Measurements from ENCODE around the gene SH3RF1. TPM values are rescaled to one million over a fixed set of nuclear protein-coding genes. Genes with fewer than 3 reads are reported as not detected.

Gene SH3RF1
- total RNA-seq, 1 experiment from 2014 or later: 11.5 TPM

DNA sequence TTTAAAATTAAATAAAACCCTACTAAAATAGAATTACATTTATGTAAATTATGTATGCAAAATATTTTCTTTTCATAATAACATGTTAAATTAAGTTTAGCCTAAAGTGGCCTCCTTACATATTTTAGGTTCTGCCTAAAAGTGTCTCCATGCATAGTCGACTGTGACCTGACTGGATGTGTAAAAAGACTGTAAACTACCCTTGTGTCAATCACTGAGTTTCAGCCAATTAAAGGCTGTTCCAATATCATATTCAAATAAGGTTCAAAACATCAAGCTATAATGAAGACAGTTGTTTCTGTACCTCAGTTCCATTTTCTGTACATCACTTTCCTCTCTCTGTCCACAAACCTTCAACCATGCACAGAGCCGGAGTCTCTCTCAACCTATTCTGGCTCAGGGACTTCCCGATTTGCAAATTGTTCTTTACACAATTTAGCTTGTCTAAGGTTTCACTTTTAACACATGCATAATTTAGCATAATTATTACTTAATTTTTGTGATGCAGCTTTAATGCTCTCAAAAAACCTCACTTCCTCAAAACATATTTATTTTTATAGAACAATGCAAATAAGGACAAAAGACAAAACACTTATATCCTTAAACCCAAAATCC, 60.1 kb downstream of the SH3RF1 start:
- TF ChIP-seq, protein P1, sequence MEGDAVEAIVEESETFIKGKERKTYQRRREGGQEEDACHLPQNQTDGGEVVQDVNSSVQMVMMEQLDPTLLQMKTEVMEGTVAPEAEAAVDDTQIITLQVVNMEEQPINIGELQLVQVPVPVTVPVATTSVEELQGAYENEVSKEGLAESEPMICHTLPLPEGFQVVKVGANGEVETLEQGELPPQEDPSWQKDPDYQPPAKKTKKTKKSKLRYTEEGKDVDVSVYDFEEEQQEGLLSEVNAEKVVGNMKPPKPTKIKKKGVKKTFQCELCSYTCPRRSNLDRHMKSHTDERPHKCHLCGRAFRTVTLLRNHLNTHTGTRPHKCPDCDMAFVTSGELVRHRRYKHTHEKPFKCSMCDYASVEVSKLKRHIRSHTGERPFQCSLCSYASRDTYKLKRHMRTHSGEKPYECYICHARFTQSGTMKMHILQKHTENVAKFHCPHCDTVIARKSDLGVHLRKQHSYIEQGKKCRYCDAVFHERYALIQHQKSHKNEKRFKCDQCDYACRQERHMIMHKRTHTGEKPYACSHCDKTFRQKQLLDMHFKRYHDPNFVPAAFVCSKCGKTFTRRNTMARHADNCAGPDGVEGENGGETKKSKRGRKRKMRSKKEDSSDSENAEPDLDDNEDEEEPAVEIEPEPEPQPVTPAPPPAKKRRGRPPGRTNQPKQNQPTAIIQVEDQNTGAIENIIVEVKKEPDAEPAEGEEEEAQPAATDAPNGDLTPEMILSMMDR (IDR thresholded peaks at IDR 0.05): no peak
- no peak for TF ChIP-seq POLR2AphosphoS5 (IDR thresholded peaks at IDR 0.05; ENCODE audit: low read depth, low read length)
- TF ChIP-seq, protein P2, sequence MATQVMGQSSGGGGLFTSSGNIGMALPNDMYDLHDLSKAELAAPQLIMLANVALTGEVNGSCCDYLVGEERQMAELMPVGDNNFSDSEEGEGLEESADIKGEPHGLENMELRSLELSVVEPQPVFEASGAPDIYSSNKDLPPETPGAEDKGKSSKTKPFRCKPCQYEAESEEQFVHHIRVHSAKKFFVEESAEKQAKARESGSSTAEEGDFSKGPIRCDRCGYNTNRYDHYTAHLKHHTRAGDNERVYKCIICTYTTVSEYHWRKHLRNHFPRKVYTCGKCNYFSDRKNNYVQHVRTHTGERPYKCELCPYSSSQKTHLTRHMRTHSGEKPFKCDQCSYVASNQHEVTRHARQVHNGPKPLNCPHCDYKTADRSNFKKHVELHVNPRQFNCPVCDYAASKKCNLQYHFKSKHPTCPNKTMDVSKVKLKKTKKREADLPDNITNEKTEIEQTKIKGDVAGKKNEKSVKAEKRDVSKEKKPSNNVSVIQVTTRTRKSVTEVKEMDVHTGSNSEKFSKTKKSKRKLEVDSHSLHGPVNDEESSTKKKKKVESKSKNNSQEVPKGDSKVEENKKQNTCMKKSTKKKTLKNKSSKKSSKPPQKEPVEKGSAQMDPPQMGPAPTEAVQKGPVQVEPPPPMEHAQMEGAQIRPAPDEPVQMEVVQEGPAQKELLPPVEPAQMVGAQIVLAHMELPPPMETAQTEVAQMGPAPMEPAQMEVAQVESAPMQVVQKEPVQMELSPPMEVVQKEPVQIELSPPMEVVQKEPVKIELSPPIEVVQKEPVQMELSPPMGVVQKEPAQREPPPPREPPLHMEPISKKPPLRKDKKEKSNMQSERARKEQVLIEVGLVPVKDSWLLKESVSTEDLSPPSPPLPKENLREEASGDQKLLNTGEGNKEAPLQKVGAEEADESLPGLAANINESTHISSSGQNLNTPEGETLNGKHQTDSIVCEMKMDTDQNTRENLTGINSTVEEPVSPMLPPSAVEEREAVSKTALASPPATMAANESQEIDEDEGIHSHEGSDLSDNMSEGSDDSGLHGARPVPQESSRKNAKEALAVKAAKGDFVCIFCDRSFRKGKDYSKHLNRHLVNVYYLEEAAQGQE (IDR thresholded peaks at IDR 0.05; ENCODE audit: insufficient read depth in 1 of 2, low read depth in 2 of 2, low read length in 1 of 2): no peak
- no peak for TF ChIP-seq TCF7L2 (IDR thresholded peaks at IDR 0.05; ENCODE audit: low read depth, low read length)
- TF ChIP-seq SIN3A (IDR thresholded peaks at IDR 0.05; ENCODE audit: borderline replicate concordance, insufficient read depth, low read depth, low read length): no peak
- DNase-seq (ENCODE audit: low read depth, low spot score) (no peak), ATAC-seq (no peak)
- intact Hi-C loops (cut with micrococcal nuclease; ENCODE audit: unreplicated experiment): no loop called here
- CTCF ChIA-PET: no interaction called here
- Histone ChIP-seq H3K27ac (ENCODE audit: low read length) (no peak overlapping the region), H3K4me3 (ENCODE audit: low read depth in 2 of 2, low read length in 2 of 2) (no peak overlapping the region), H3K36me3 (ENCODE audit: control insufficient read depth, insufficient read depth, low read length) (no peaks in the 10 kb centered on the region), H3K4me1 (ENCODE audit: control insufficient read depth, insufficient read depth, low read length) (no peaks in the 10 kb centered on the region), H3K27me3 (ENCODE audit: control insufficient read depth, insufficient read depth, low read length) (no peaks in the 10 kb centered on the region), H3K9me3 (ENCODE audit: control insufficient read depth, insufficient read depth, low read depth, low read length) (no peaks in the 10 kb centered on the region)
- POLR2A ChIA-PET: no interaction called here
- in situ Hi-C loops (cut with HindIII; ENCODE audit: low pct_unique_long_range_greater_than_20kb, low sequenced_read_pairs): no loop called here
- no TSS peak for BruUV-seq (replicated peaks)

DNA sequence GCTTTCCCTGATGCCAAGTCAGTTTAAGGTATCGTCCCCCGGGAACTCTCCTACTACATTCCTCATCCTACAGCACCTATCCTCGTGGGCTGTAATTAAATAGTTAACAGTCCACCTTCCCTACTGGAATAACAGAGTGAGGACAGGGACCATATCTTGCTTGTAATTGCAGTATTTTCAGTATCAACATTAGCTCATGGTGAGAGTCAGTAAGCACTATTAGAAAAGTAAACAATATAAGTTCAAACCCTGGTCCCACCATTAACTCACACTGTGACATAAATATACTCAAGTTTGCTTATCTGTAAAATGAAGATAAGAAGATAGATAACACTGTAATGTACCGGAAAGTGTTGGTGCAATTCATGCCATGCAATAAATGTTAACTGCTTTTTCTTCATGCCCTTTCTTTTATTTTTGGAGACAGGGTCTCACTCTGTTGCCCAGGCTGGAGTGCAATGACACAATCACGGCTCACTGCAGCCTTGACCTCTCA, 61.3 kb downstream of the SH3RF1 start:
- Histone ChIP-seq H3K4me1 (ENCODE audit: control insufficient read depth, insufficient read depth, low read length) (no peaks in the 10 kb centered on the region), H3K9me3 (ENCODE audit: control insufficient read depth, insufficient read depth, low read depth, low read length) (no peaks in the 10 kb centered on the region), H3K27me3 (ENCODE audit: control insufficient read depth, insufficient read depth, low read length) (no peaks in the 10 kb centered on the region), H3K36me3 (ENCODE audit: control insufficient read depth, insufficient read depth, low read length) (no peaks in the 10 kb centered on the region), H3K4me3 (ENCODE audit: low read depth in 2 of 2, low read length in 2 of 2) (no peak overlapping the region), H3K27ac (ENCODE audit: low read length) (no peak overlapping the region)
- no TSS peak for BruUV-seq (replicated peaks)
- CTCF ChIA-PET: no interaction called here
- TF ChIP-seq TCF7L2 (IDR thresholded peaks at IDR 0.05; ENCODE audit: low read depth, low read length) (no peak), SIN3A (IDR thresholded peaks at IDR 0.05; ENCODE audit: borderline replicate concordance, insufficient read depth, low read depth, low read length) (no peak), POLR2AphosphoS5 (IDR thresholded peaks at IDR 0.05; ENCODE audit: low read depth, low read length) (no peak)
- TF ChIP-seq, protein P1 (IDR thresholded peaks at IDR 0.05): no peak
- TF ChIP-seq, protein P2 (IDR thresholded peaks at IDR 0.05; ENCODE audit: insufficient read depth in 1 of 2, low read depth in 2 of 2, low read length in 1 of 2): no peak
- in situ Hi-C loops (cut with HindIII; ENCODE audit: low pct_unique_long_range_greater_than_20kb, low sequenced_read_pairs): no loop called here
- ATAC-seq: no peak
- intact Hi-C loops (cut with micrococcal nuclease; ENCODE audit: unreplicated experiment): no loop called here
- DNase-seq (ENCODE audit: low read depth, low spot score): no peak
- POLR2A ChIA-PET: no interaction called here
